PC-3 (cell line): ENCODE results near the gene SPHK1. TPM values are rescaled to one million over a fixed set of nuclear protein-coding genes. Genes with fewer than 3 reads are reported as not detected.

ENCODE experiments used
- ATAC-seq: fragments of 200-7000 bp; cut with Tn5 transposase; 2 replicates; pipeline ENCODE4 v1.9.1; 2020; ENCODE audit warnings: mild to moderate bottlenecking, moderate library complexity
- BruUV-seq: library from RNA; stranded (reverse); fragments of 400-500 nt; replicated peaks from 2 replicates; lab custom pipeline; 2021; lab: Mats Ljungman, UMichigan
- CTCF ChIA-PET: fragments of 300-600 bp; sonication (Branson Sonifier 250); formaldehyde crosslinking; loops from one replicate; lab custom pipeline; 2022; ENCODE audit warnings: antibody characterized with exemption; lab: Charles Lee
- POLR2A ChIA-PET: fragments of 300-600 bp; sonication (Branson Sonifier 250); formaldehyde crosslinking; loops from one replicate; lab custom pipeline; 2022; ENCODE audit warnings: antibody characterized with exemption; ENCODE audit not compliant: unreplicated experiment; lab: Charles Lee
- DNase-seq: peaks from one replicate; pipeline ENCODE4 v3.0.0-alpha.2; 2015
- H2AFZ ChIP-seq: fragments of 300-600 bp; sonication (generic); 2 replicates; pipeline ENCODE4 v1.6.0; 2016; ENCODE audit warnings: antibody characterized with exemption, low read length
- H3F3A ChIP-seq: fragments of 300-600 bp; sonication (generic); one replicate; pipeline ENCODE4 v1.6.0; 2017; ENCODE audit warnings: antibody characterized with exemption, low read length, control low read depth, mild to moderate bottlenecking; ENCODE audit not compliant: unreplicated experiment
- H3K27ac ChIP-seq: fragments of 300-600 bp; sonication (generic); 2 replicates; pipeline ENCODE4 v1.5.1; 2016; ENCODE audit warnings: mild to moderate bottlenecking, low read length
- H3K27me3 ChIP-seq: fragments of 300-600 bp; sonication (generic); 2 replicates; pipeline ENCODE4 v1.6.1; 2016; ENCODE audit warnings: low read length, mixed read lengths
- H3K36me3 ChIP-seq: fragments of 300-600 bp; sonication (generic); 2 replicates; pipeline ENCODE4 v1.6.1; 2016; ENCODE audit warnings: low read depth, mixed run types, low read length, mixed read lengths
- H3K4me1 ChIP-seq: fragments of 300-600 bp; sonication (generic); 2 replicates; pipeline ENCODE4 v1.5.1; 2016; ENCODE audit warnings: low read length; ENCODE audit not compliant: insufficient read depth
- H3K4me2 ChIP-seq: fragments of 300-600 bp; sonication (generic); 2 replicates; pipeline ENCODE4 v1.6.0; 2016; ENCODE audit warnings: low read length
- H3K4me3 ChIP-seq: fragments of 300-600 bp; sonication (generic); 2 replicates; pipeline ENCODE4 v1.5.1; 2016; ENCODE audit warnings: mild to moderate bottlenecking, low read length, mixed read lengths
- H3K79me2 ChIP-seq: fragments of 300-600 bp; sonication (generic); 2 replicates; pipeline ENCODE4 v1.6.1; 2017; ENCODE audit warnings: low read length, mixed read lengths
- H3K9ac ChIP-seq: fragments of 300-600 bp; sonication (generic); 2 replicates; pipeline ENCODE4 v1.6.0; 2016; ENCODE audit warnings: mild to moderate bottlenecking, low read length
- H3K9me2 ChIP-seq: fragments of 300-600 bp; sonication (generic); replicated peaks from 2 replicates; pipeline ENCODE4 v1.6.1; 2016; ENCODE audit warnings: mixed run types, low read length, mixed read lengths
- H3K9me3 ChIP-seq: fragments of 300-600 bp; sonication (generic); 2 replicates; pipeline ENCODE4 v1.6.1; 2016; ENCODE audit warnings: low read length, mixed read lengths
- H4K20me1 ChIP-seq: fragments of 300-600 bp; sonication (generic); 2 replicates; pipeline ENCODE4 v1.6.1; 2016; ENCODE audit warnings: low read length, mixed read lengths
- CTCF ChIP-seq: fragments of 300-600 bp; sonication (generic); conservative IDR thresholded peaks from 2 replicates; pipeline ENCODE4 v1.5.1; 2017; ENCODE audit warnings: antibody characterized with exemption, low read depth, mild to moderate bottlenecking, low read length
- EZH2 ChIP-seq: fragments of 300-600 bp; sonication (generic); IDR thresholded peaks from one replicate; pipeline ENCODE4 v1.6.1; 2017; ENCODE audit warnings: antibody characterized with exemption, mild to moderate bottlenecking, low read length; ENCODE audit not compliant: unreplicated experiment
- EZH2phosphoT487 ChIP-seq: fragments of 300-600 bp; sonication (generic); IDR thresholded peaks from 2 replicates; pipeline ENCODE4 v1.6.1; 2018; ENCODE audit warnings: mild to moderate bottlenecking, antibody characterized with exemption, low read length, borderline replicate concordance
- intact Hi-C: fragments of 100-400 bp; cut with micrococcal nuclease; formaldehyde crosslinking; loops from 2 replicates; pipeline ENCODE4 v1.9.0; 2023
- total RNA-seq: library from RNA; depleted of rRNA; stranded (reverse); fragments of >200 nt; gene quantifications from 2 replicates; pipeline ENCODE4 v1.2.3, GENCODE V29; 2014

Gene SPHK1
- total RNA-seq, 1 experiment from 2014 or later: 54.2 TPM

GRCh38 chr17:76411247-76411646, 26.8 kb downstream of the SPHK1 start:
- Histone ChIP-seq H3K4me1 (no peaks in the 10 kb centered on the region), H3K9me2 (no peaks in the 10 kb centered on the region), H3K27me3 (no peaks in the 10 kb centered on the region), H4K20me1 (peaks cover 21% of the 10 kb centered on the region), H3K9me3 (no peaks in the 10 kb centered on the region), H3F3A (no peaks in the 10 kb centered on the region), H3K36me3 (no peaks in the 10 kb centered on the region; the same call in 1 of the 2 replicates), H3K4me3 (no peak overlapping the region), H2AFZ (no peak overlapping the region), H3K4me2 (no peak overlapping the region), H3K79me2 (peaks cover 81% of the 10 kb centered on the region), H3K27ac (no peak overlapping the region), H3K9ac (no peak overlapping the region)
- ATAC-seq: no peak
- intact Hi-C loops: no loop called here
- no peak for TF ChIP-seq CTCF
- no peak for TF ChIP-seq EZH2phosphoT487
- TF ChIP-seq EZH2: no peak
- no TSS peak for BruUV-seq
- POLR2A ChIA-PET: interaction anchor here (0.6 kb wide), 1 partner anchor 14 kb away, joined by 3 read pairs; no protein-coding TSS in a partner anchor
- no peak for DNase-seq
- CTCF ChIA-PET: interaction anchor here (4.0 kb wide), 1 partner anchor 47 kb away, joined by 50 read pairs; no protein-coding TSS in a partner anchor

GRCh38 chr17:76414334-76415295, 30.2 kb downstream of the SPHK1 start:
- H3K4me2 ChIP-seq: no peak overlapping the region
- H3F3A ChIP-seq: no peaks in the 10 kb centered on the region
- H3K4me3 ChIP-seq: no peak overlapping the region
- BruUV-seq: no TSS peak
- DNase-seq (no peak), ATAC-seq (no peak)
- CTCF ChIA-PET: interaction anchor here (0.7 kb wide), 1 partner anchor 174 kb away, joined by 6 read pairs; the partner anchor contains the start of gene RNF157
- H3K27me3 ChIP-seq: no peaks in the 10 kb centered on the region
- peaks cover 88% of the 10 kb centered on the region for H3K79me2 ChIP-seq
- POLR2A ChIA-PET: no interaction called here
- H3K4me1 ChIP-seq: no peaks in the 10 kb centered on the region
- no peak overlapping the region for H2AFZ ChIP-seq
- peaks cover 11% of the 10 kb centered on the region; the same call in 1 of the 2 replicates for H3K36me3 ChIP-seq
- no peaks in the 10 kb centered on the region for H3K9me2 ChIP-seq
- intact Hi-C loops: no loop called here
- TF ChIP-seq EZH2phosphoT487 (no peak), CTCF (no peak), EZH2 (no peak)
- H3K27ac ChIP-seq: no peak overlapping the region
- H3K9ac ChIP-seq: no peak overlapping the region
- H3K9me3 ChIP-seq: no peaks in the 10 kb centered on the region
- peaks cover 23% of the 10 kb centered on the region; the same call in 1 of the 2 replicates for H4K20me1 ChIP-seq
